Stimulated activated naive B cell treated with anti-CD40 and anti-IgM and Interleukin-4, amounts not matched to agents 10 μg/mL and 1 μg/mL and 100 μg/mL, for 72 hours (primary cell): ENCODE results near the gene ATG2B.

Experiments
- ATAC-seq, 2 donors: fragments of 150-1000 bp; cut with Tn5 transposase; replicated peaks; 2 replicates each; pipeline ENCODE4 v1.10.0; 2021; ENCODE audit warnings: moderate library complexity in 1 of 2
- DNase-seq: peaks from one replicate; pipeline ENCODE4 v3.0.0; 2021
- H3K27ac Mint-ChIP-seq: one replicate; pipeline ENCODE4 v1.8.0; 2022; ENCODE audit warnings: mild to moderate bottlenecking, mixed read lengths
- H3K27me3 Mint-ChIP-seq, 2 donors: one replicate each; pipeline ENCODE4 v1.8.0; 2022; ENCODE audit warnings: mixed read lengths in 2 of 2
- H3K36me3 Mint-ChIP-seq, 2 donors: one replicate each; pipeline ENCODE4 v1.8.0; 2022; ENCODE audit warnings: mixed read lengths in 2 of 2, mild to moderate bottlenecking in 1 of 2
- H3K4me1 Mint-ChIP-seq, 2 donors: one replicate each; pipeline ENCODE4 v1.8.0; 2022; ENCODE audit warnings: mixed read lengths in 2 of 2, mild to moderate bottlenecking in 1 of 2
- H3K4me3 Mint-ChIP-seq, 2 donors: one replicate each; pipeline ENCODE4 v1.8.0; 2022; ENCODE audit warnings: mild to moderate bottlenecking in 2 of 2, mixed read lengths in 2 of 2, moderate library complexity in 1 of 2
- H3K9me3 Mint-ChIP-seq, 2 donors: one replicate each; pipeline ENCODE4 v1.8.0; 2022; ENCODE audit warnings: mixed read lengths in 2 of 2, mild to moderate bottlenecking in 1 of 2

ATG2B gene

DNA sequence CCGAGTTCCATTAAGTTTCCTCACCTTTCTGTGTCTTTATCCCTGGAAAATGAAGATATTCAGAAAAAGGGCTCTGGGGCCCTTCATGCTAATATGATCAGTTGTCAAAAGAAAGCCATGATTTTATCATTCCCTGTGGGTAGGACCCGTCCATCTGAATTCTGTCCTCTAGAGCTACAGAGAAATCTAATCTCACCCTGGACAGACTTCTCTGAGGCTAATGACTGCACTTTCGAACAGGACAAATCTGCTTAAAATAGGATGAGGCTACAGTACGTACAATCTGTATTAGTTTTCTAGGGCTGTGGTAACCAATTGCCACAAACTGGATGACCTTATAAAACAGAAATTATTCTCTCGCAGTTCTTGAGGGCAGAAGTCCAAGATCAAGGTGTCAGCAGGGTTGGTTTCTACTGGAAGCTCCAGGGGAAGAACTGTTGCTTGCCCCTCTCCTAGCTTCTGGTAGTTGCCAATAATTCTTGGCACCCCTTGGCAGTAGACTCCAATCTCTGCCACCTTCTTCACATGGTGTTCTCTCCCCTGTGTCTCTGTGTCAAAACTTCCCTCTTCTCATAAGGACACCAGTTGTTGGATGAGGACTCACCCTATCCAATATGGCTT is 30.0 kb upstream of the ATG2B start:
- Mint-ChIP-seq H3K27ac (no peak overlapping the region), H3K4me1 (peaks cover 3 to 10% of the 10 kb centered on the region in 2 donors), H3K9me3 (no peaks in the 10 kb centered on the region), H3K36me3 (peaks cover 0 to 4% of the 10 kb centered on the region in 2 donors), H3K4me3 (peak overlapping the region; percentile 36 to 93), H3K27me3 (peaks cover 4 to 5% of the 10 kb centered on the region in 2 donors)
- DNase-seq (no peak), ATAC-seq (no peak)

GRCh38 chr14:96391293-96392118 is 28.4 kb upstream of the ATG2B start:
- DNase-seq: peak; percentile 99
- H3K36me3 Mint-ChIP-seq: peaks cover 3 to 4% of the 10 kb centered on the region in 2 donors
- H3K9me3 Mint-ChIP-seq: no peaks in the 10 kb centered on the region
- peak overlapping the region; percentile 92 to 93 for H3K4me3 Mint-ChIP-seq
- peak; percentile 92 to 94 for ATAC-seq
- H3K27me3 Mint-ChIP-seq: peaks cover 4 to 5% of the 10 kb centered on the region in 2 donors
- H3K4me1 Mint-ChIP-seq: peaks cover 3 to 10% of the 10 kb centered on the region in 2 donors
- H3K27ac Mint-ChIP-seq: peak overlapping the region; percentile 96

- Mint-ChIP-seq H3K36me3 (peaks cover 3 to 4% of the 10 kb centered on the region in 2 donors), H3K4me1 (peaks cover 3 to 10% of the 10 kb centered on the region in 2 donors), H3K27ac (peak overlapping the region; percentile 96), H3K27me3 (peaks cover 4 to 5% of the 10 kb centered on the region in 2 donors), H3K9me3 (no peaks in the 10 kb centered on the region), H3K4me3 (peak overlapping the region; percentile 92 to 93)
- no peak for DNase-seq
- no peak for ATAC-seq
Measured at GRCh38 chr14:96390965-96391292, 27.8 kb upstream of the ATG2B start.

- Mint-ChIP-seq H3K27ac (no peak overlapping the region), H3K27me3 (no peaks in the 10 kb centered on the region), H3K4me3 (no peak overlapping the region), H3K9me3 (no peaks in the 10 kb centered on the region), H3K36me3 (peaks cover 6 to 23% of the 10 kb centered on the region in 2 donors), H3K4me1 (peaks cover 6% of the 10 kb centered on the region in 2 donors)
- DNase-seq (no peak), ATAC-seq (no peak)
Measured at GRCh38 chr14:96385385-96385784, 22.2 kb upstream of the ATG2B start.

DNA sequence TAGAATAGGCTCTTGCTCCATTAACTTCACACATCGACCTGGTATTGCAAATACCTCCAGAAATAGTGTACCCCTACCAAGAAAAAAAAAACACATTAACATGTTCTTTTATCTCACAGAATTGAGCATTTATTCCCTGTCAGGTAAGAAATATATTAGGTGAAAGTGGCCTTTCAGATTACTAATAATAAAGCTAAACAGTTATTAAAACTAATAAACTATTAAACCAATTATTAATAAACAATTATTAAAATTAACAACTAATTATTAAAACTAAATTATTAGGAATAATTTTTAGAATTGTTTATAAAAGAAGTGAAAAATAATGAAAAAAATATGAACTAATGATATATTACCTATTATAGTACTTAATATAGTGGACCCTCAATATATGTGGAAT is 21.6 kb upstream of the ATG2B start:
- H3K4me3 Mint-ChIP-seq: no peak overlapping the region
- H3K36me3 Mint-ChIP-seq: peaks cover 6 to 23% of the 10 kb centered on the region in 2 donors
- no peak for ATAC-seq
- H3K27ac Mint-ChIP-seq: no peak overlapping the region
- H3K9me3 Mint-ChIP-seq: no peaks in the 10 kb centered on the region
- DNase-seq: no peak
- no peaks in the 10 kb centered on the region for H3K27me3 Mint-ChIP-seq
- peaks cover 7% of the 10 kb centered on the region in 2 donors for H3K4me1 Mint-ChIP-seq

GRCh38 chr14:96384053-96384452 is 20.9 kb upstream of the ATG2B start:
- ATAC-seq (no peak), DNase-seq (no peak)
- H3K27me3 Mint-ChIP-seq: no peaks in the 10 kb centered on the region
- peaks cover 6 to 23% of the 10 kb centered on the region in 2 donors for H3K36me3 Mint-ChIP-seq
- no peak overlapping the region for H3K4me3 Mint-ChIP-seq
- no peaks in the 10 kb centered on the region for H3K9me3 Mint-ChIP-seq
- H3K4me1 Mint-ChIP-seq: peaks cover 7% of the 10 kb centered on the region in 2 donors
- H3K27ac Mint-ChIP-seq: no peak overlapping the region

GRCh38 chr14:96383445-96383844 is 20.3 kb upstream of the ATG2B start:
- Mint-ChIP-seq H3K4me3 (no peak overlapping the region), H3K9me3 (no peaks in the 10 kb centered on the region), H3K27me3 (no peaks in the 10 kb centered on the region), H3K36me3 (peaks cover 6 to 19% of the 10 kb centered on the region in 2 donors), H3K4me1 (peaks cover 7% of the 10 kb centered on the region in 2 donors), H3K27ac (no peak overlapping the region)
- ATAC-seq: no peak
- DNase-seq: no peak

DNA sequence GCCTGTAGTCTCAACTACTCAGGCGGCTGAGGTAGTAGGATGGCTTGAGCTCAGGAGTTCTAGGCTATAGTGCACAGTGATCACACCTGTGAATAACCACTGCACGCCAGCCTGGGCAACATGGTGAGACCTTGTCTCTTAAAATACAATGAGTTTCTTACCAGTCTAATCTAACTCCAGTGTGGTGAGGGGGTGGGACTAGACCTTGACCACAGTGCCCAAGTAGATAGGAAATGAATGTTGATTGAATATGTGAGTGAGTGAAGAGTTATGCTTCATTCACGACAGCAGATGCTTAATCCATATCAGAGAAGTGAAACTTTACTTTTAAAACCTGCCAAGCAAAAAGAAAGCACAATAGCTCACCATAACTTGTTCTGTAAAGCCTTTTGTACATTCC is 17.6 kb upstream of the ATG2B start:
- DNase-seq (no peak), ATAC-seq (peak; percentile 95 to 97)
- Mint-ChIP-seq H3K27me3 (no peaks in the 10 kb centered on the region), H3K9me3 (no peaks in the 10 kb centered on the region), H3K36me3 (peaks cover 3 to 23% of the 10 kb centered on the region in 2 donors), H3K4me3 (no peak overlapping the region), H3K27ac (peak overlapping the region; percentile 67), H3K4me1 (peaks cover 10 to 12% of the 10 kb centered on the region in 2 donors)

GRCh38 chr14:96376093-96376492 is 13.0 kb upstream of the ATG2B start:
- Mint-ChIP-seq H3K36me3 (peaks cover 0 to 7% of the 10 kb centered on the region in 2 donors), H3K27me3 (no peaks in the 10 kb centered on the region), H3K9me3 (no peaks in the 10 kb centered on the region), H3K27ac (no peak overlapping the region), H3K4me3 (no peak overlapping the region), H3K4me1 (peaks cover 10 to 12% of the 10 kb centered on the region in 2 donors)
- ATAC-seq: no peak
- no peak for DNase-seq

DNA sequence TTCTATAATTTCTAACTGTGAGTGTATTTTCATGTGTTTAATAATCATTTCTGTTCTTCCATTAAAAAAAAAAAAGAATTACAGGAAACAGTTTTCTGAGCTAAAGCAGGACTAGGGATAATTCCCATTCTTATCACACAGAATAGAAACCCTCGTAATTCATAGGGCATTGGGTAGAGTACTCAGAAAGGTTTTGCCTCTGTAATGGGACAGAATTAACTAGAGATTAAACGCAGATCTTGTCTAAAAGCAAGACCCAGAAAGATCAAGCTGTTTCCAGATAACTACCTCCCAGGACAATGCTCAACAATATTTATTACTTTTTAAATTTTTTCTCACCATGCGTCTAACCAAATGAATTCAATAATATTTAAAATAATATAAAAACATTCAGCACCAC is 10.4 kb upstream of the ATG2B start:
- no peaks in the 10 kb centered on the region for H3K27me3 Mint-ChIP-seq
- peaks cover 7 to 13% of the 10 kb centered on the region in 2 donors for H3K4me1 Mint-ChIP-seq
- DNase-seq (no peak), ATAC-seq (no peak)
- no peak overlapping the region for H3K27ac Mint-ChIP-seq
- no peak overlapping the region for H3K4me3 Mint-ChIP-seq
- H3K36me3 Mint-ChIP-seq: peaks cover 6 to 16% of the 10 kb centered on the region in 2 donors
- peaks cover 2% of the 10 kb centered on the region in 2 donors for H3K9me3 Mint-ChIP-seq

DNA sequence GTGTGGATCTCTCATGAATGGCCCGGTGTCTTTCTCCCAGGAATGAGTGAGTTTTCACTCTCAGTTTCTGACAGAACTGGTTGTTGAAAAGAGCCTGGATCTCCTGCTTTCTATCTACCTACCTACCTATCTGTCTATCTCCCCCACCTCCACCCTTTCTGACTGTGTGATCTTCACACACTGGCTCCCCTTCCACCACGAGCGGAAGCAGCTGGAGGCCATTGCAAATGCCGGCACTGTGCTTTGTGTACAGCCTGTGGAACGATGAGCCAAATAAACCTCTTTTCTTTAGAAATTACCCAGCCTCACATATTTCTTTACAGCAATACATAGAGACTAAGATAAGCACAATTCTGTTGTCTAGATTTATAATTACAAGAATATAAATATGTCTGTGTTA is 7.4 kb upstream of the ATG2B start:
- H3K36me3 Mint-ChIP-seq: peaks cover 8 to 15% of the 10 kb centered on the region in 2 donors
- H3K27ac Mint-ChIP-seq: no peak overlapping the region
- H3K9me3 Mint-ChIP-seq: peaks cover 2 to 4% of the 10 kb centered on the region in 2 donors
- ATAC-seq: no peak
- H3K27me3 Mint-ChIP-seq: no peaks in the 10 kb centered on the region
- DNase-seq: no peak
- no peak overlapping the region for H3K4me3 Mint-ChIP-seq
- H3K4me1 Mint-ChIP-seq: peaks cover 8 to 16% of the 10 kb centered on the region in 2 donors

DNA sequence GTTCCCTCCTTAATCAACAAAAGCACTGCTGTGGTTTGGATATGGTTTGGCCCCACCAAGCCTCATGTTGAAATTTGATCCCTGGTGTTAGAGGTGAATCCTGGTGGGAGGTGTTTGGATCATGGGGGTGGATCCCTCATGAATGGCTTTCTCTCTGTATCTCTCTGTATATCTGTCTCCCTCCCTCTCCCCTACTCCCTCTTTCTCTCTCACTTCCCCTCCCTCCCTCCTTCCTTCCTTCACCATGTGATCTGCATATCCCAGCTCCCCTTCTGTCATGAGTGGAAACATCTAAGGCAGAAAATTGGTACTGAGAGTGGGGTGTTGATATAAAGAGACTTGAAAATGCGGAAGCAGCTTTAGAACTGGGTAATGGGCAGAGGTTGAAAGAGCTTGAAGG is 5.4 kb upstream of the ATG2B start:
- H3K36me3 Mint-ChIP-seq: peaks cover 8 to 16% of the 10 kb centered on the region in 2 donors
- peaks cover 17 to 33% of the 10 kb centered on the region in 2 donors for H3K4me1 Mint-ChIP-seq
- no peaks in the 10 kb centered on the region for H3K27me3 Mint-ChIP-seq
- H3K9me3 Mint-ChIP-seq: peaks cover 2 to 4% of the 10 kb centered on the region in 2 donors
- ATAC-seq (no peak), DNase-seq (no peak)
- H3K4me3 Mint-ChIP-seq: no peak overlapping the region
- no peak overlapping the region for H3K27ac Mint-ChIP-seq

DNA sequence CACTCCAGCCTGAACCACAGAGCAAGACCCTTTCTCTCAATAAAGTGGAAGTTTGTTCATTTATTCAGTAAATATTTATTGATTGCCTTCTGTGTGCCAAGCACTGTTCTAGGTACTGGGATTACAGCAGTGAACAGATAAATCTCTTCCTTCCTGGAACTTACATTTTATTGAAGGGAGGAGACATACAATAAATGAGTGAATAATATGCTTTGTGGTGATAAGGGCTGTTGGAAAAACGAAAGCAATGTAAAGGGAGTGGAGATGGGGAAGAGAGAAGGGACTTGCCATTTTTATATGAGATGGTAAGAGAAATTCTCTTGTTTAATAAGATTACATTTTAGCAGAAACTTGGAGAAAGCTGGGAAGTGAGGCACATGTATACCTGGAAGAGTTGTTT is 1.8 kb upstream of the ATG2B start:
- H3K27ac Mint-ChIP-seq: no peak overlapping the region
- no peak for ATAC-seq
- H3K4me1 Mint-ChIP-seq: peaks cover 23 to 53% of the 10 kb centered on the region in 2 donors
- H3K9me3 Mint-ChIP-seq: peaks cover 2 to 4% of the 10 kb centered on the region in 2 donors
- H3K27me3 Mint-ChIP-seq: no peaks in the 10 kb centered on the region
- no peak for DNase-seq
- peak overlapping the region; percentile 81 to 91 for H3K4me3 Mint-ChIP-seq
- peaks cover 8 to 20% of the 10 kb centered on the region in 2 donors for H3K36me3 Mint-ChIP-seq

DNA sequence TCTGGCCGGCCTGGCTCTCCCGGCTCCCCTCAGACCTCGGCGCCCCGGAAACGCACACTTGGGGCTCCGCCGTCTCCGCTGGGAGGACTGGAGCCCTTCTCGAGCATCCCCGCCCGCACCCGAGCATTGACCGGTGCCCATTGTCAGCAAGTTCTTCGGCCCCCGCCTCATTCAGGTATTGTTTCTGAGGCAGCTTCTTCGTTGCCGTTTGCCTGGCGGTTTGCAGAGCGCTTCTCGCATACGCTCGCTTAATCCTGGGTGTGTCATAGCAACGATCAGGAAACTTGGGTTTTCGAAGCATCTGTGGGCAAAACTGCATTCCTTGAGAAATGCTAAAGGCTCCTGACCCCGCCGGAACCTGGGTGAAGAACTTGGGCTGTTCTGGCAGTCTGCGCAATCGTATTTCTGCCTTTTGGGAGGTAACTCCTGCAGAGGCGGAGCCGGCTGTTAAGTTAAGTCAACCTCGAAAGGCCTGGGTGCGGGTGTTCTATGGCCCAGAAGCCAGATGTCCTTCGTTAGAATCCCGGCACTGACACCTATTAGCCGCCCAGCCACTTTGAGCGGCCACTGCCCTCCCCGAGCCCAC is 703 bp upstream of the ATG2B start:
- peaks cover 23 to 57% of the 10 kb centered on the region in 2 donors for H3K4me1 Mint-ChIP-seq
- DNase-seq (no peak), ATAC-seq (peak; percentile 33 to 37)
- H3K4me3 Mint-ChIP-seq: peak overlapping the region; percentile 81 to 91
- H3K9me3 Mint-ChIP-seq: peaks cover 0 to 4% of the 10 kb centered on the region in 2 donors
- peaks cover 5 to 14% of the 10 kb centered on the region in 2 donors for H3K36me3 Mint-ChIP-seq
- H3K27me3 Mint-ChIP-seq: no peaks in the 10 kb centered on the region
- peak overlapping the region; percentile 38 for H3K27ac Mint-ChIP-seq
